IMR-90 (cell line): ENCODE results near the gene ALKAL2. TPM values are rescaled to one million over a fixed set of nuclear protein-coding genes. Genes with fewer than 3 reads are reported as not detected.

Source experiments
- ATAC-seq: fragments of 200-7000 bp; cut with Tn5 transposase; 2 replicates; pipeline ENCODE4 v1.9.1; 2020; ENCODE audit warnings: low read depth, mild to moderate bottlenecking, moderate library complexity
- BruUV-seq: library from RNA; stranded (reverse); fragments of 400-500 nt; replicated peaks from 2 replicates; lab custom pipeline; 2021; lab: Mats Ljungman, UMichigan
- CTCF ChIA-PET: fragments of 300-600 bp; formaldehyde crosslinking; extraction: SDS; loops from one replicate; lab custom pipeline; 2021; ENCODE audit warnings: antibody characterized with exemption; lab: Yijun Ruan, JAX
- POLR2A ChIA-PET: fragments of 300-600 bp; sonication (Branson Sonifier 250); formaldehyde crosslinking; loops from one replicate; lab custom pipeline; 2022; ENCODE audit warnings: antibody characterized with exemption; ENCODE audit not compliant: unreplicated experiment; lab: Charles Lee
- DNase-seq: peaks from one replicate; pipeline ENCODE4 v3.0.0; 2013
- H2AFZ ChIP-seq: replicated peaks from 2 replicates; pipeline ENCODE3; 2013; ENCODE audit warnings: low read length, mild to moderate bottlenecking; ENCODE audit not compliant: poor library complexity
- H2AK5ac ChIP-seq: 2 replicates; pipeline ENCODE4 v1.6.1; 2013; ENCODE audit warnings: low read depth, low read length, inconsistent platforms
- H2AK9ac ChIP-seq: replicated peaks from 2 replicates; pipeline ENCODE3; 2013; ENCODE audit warnings: mild to moderate bottlenecking, low read depth, low read length, moderate library complexity; ENCODE audit not compliant: poor library complexity
- H2BK120ac ChIP-seq: 2 replicates; pipeline ENCODE4 v1.6.1; 2013; ENCODE audit warnings: low read depth, low read length, inconsistent platforms
- H2BK15ac ChIP-seq: 3 replicates; pipeline ENCODE4 v1.6.1; 2013; ENCODE audit warnings: low read depth, low read length, inconsistent platforms
- H2BK20ac ChIP-seq: 2 replicates; pipeline ENCODE4 v1.6.1; 2013; ENCODE audit warnings: low read depth, mild to moderate bottlenecking, inconsistent platforms, low read length, moderate library complexity
- H2BK5ac ChIP-seq: 2 replicates; pipeline ENCODE4 v1.6.1; 2013; ENCODE audit warnings: mild to moderate bottlenecking, low read depth, low read length, inconsistent platforms; ENCODE audit not compliant: poor library complexity, severe bottlenecking
- H3K14ac ChIP-seq: replicated peaks from 2 replicates; pipeline ENCODE4 v1.6.1; 2013; ENCODE audit warnings: low read depth, low read length, inconsistent platforms
- H3K18ac ChIP-seq: 2 replicates; pipeline ENCODE4 v1.6.1; 2013; ENCODE audit warnings: low read depth, low read length, control low read depth
- H3K23ac ChIP-seq: 2 replicates; pipeline ENCODE4 v1.6.1; 2013; ENCODE audit warnings: low read depth, low read length, inconsistent platforms
- H3K27ac ChIP-seq: 2 replicates; pipeline ENCODE4 v1.5.1; 2013; ENCODE audit warnings: mild to moderate bottlenecking, control low read depth, low read length; ENCODE audit not compliant: insufficient read depth
- H3K27me3 ChIP-seq: 2 replicates; pipeline ENCODE4 v1.6.1; 2013; ENCODE audit warnings: low read length; ENCODE audit not compliant: control insufficient read depth, insufficient read depth
- H3K36me3 ChIP-seq: 2 replicates; pipeline ENCODE4 v1.6.1; 2013; ENCODE audit warnings: low read length, mixed read lengths; ENCODE audit not compliant: control insufficient read depth, insufficient read depth
- H3K4ac ChIP-seq: 2 replicates; pipeline ENCODE4 v1.6.1; 2013; ENCODE audit warnings: low read depth, low read length, inconsistent platforms
- H3K4me1 ChIP-seq: 2 replicates; pipeline ENCODE4 v1.6.1; 2013; ENCODE audit warnings: low read length, mixed read lengths; ENCODE audit not compliant: control insufficient read depth, insufficient read depth
- H3K4me2 ChIP-seq: 2 replicates; pipeline ENCODE4 v1.6.1; 2013; ENCODE audit warnings: low read depth, mild to moderate bottlenecking, control low read depth, low read length, moderate library complexity
- H3K4me3 ChIP-seq: 2 replicates; pipeline ENCODE4 v1.5.1; 2013; ENCODE audit warnings: low read depth, mild to moderate bottlenecking, control low read depth, low read length, moderate library complexity; ENCODE audit not compliant: insufficient read depth
- H3K56ac ChIP-seq: 2 replicates; pipeline ENCODE4 v1.6.1; 2013; ENCODE audit warnings: low read length, inconsistent platforms; ENCODE audit not compliant: insufficient read depth; ENCODE audit errors: extremely low read depth
- H3K79me1 ChIP-seq, 2 experiments: 2 replicates each; pipeline ENCODE4 v1.6.1; 2013; ENCODE audit warnings: low read length in 2 of 2, inconsistent platforms in 1 of 2, low read depth in 1 of 2
- H3K9ac ChIP-seq: 2 replicates; pipeline ENCODE4 v1.6.1; 2013; ENCODE audit warnings: low read depth, low read length, control low read depth
- H3K9me1 ChIP-seq: 2 replicates; pipeline ENCODE4 v1.6.1; 2013; ENCODE audit warnings: low read length, inconsistent platforms; ENCODE audit not compliant: insufficient read depth
- H3K9me3 ChIP-seq: 2 replicates; pipeline ENCODE4 v1.6.1; 2013; ENCODE audit warnings: low read length; ENCODE audit not compliant: control insufficient read depth, insufficient read depth
- H4K20me1 ChIP-seq: 2 replicates; pipeline ENCODE4 v1.6.1; 2013; ENCODE audit warnings: low read length, inconsistent platforms; ENCODE audit not compliant: insufficient read depth
- H4K5ac ChIP-seq: 2 replicates; pipeline ENCODE4 v1.6.1; 2013; ENCODE audit warnings: mild to moderate bottlenecking, low read depth, low read length, control low read depth
- H4K8ac ChIP-seq, 2 experiments: 2 replicates each; pipeline ENCODE4 v1.6.1; 2013; ENCODE audit warnings: low read depth in 2 of 2, low read length in 2 of 2, control low read depth in 1 of 2, inconsistent platforms in 1 of 2
- H4K91ac ChIP-seq: 2 replicates; pipeline ENCODE4 v1.6.1; 2013; ENCODE audit warnings: low read depth, low read length, inconsistent platforms; ENCODE audit not compliant: insufficient read depth
- BHLHE40 ChIP-seq: fragments of 150-350 bp; IDR thresholded peaks from 2 replicates; pipeline ENCODE4 v1.6.1; 2016; ENCODE audit warnings: mild to moderate bottlenecking, low read depth, low read length
- CEBPB ChIP-seq: IDR thresholded peaks from 2 replicates; pipeline ENCODE4 v1.6.1; 2012; ENCODE audit warnings: low read depth, low read length, improper control_type of control experiment
- CHD1 ChIP-seq: IDR thresholded peaks from 2 replicates; pipeline ENCODE4 v1.6.1; 2012; ENCODE audit warnings: low read depth, low read length, improper control_type of control experiment
- ELK1 ChIP-seq: fragments of 150-350 bp; IDR thresholded peaks from 2 replicates; pipeline ENCODE4 v1.6.1; 2016; ENCODE audit warnings: low read depth, mild to moderate bottlenecking, low read length, moderate library complexity, borderline replicate concordance
- FOS ChIP-seq: fragments of 150-350 bp; IDR thresholded peaks from 2 replicates; pipeline ENCODE4 v1.6.1; 2016; ENCODE audit warnings: low read depth, low read length
- MAFK ChIP-seq: IDR thresholded peaks from 2 replicates; pipeline ENCODE4 v1.6.1; 2012; ENCODE audit warnings: low read depth, low read length, improper control_type of control experiment
- MAZ ChIP-seq: IDR thresholded peaks from 2 replicates; pipeline ENCODE4 v1.6.1; 2012; ENCODE audit warnings: low read depth, mild to moderate bottlenecking, low read length, improper control_type of control experiment, moderate library complexity, borderline replicate concordance
- MXI1 ChIP-seq: IDR thresholded peaks from 2 replicates; pipeline ENCODE4 v1.6.1; 2012; ENCODE audit warnings: low read depth, mild to moderate bottlenecking, low read length, moderate library complexity, borderline replicate concordance
- POLR2A ChIP-seq: IDR thresholded peaks from 2 replicates; pipeline ENCODE4 v1.6.1; 2012; ENCODE audit warnings: mild to moderate bottlenecking, low read depth, low read length
- RAD21 ChIP-seq: IDR thresholded peaks from 2 replicates; pipeline ENCODE4 v1.6.1; 2012; ENCODE audit warnings: low read length, improper control_type of control experiment
- RFX5 ChIP-seq: IDR thresholded peaks from 2 replicates; pipeline ENCODE4 v1.8.0; 2012; ENCODE audit warnings: low read depth, mild to moderate bottlenecking, low read length, moderate library complexity
- WGBS, 2 experiments: methylation state at CpG; one replicate each; pipeline versions ENCODE4 v1.1.5 to v1.1.7; 2013; ENCODE audit warnings: missing lambda C conversion rate in 2 of 2; ENCODE audit not compliant: insufficient read length in 1 of 2; ENCODE audit errors: extremely low coverage in 2 of 2; 5-methylcytosine and 5-hydroxymethylcytosine counted together
- dilution Hi-C: fragments of 300-500 bp; cut with HindIII; formaldehyde crosslinking; loops from one replicate; pipeline ENCODE4 v1.14.3; 2018; ENCODE audit warnings: low sequenced_read_pairs; ENCODE audit not compliant: unreplicated experiment
- in situ Hi-C: fragments of 300-500 bp; cut with MboI; formaldehyde crosslinking; loops from 3 replicates; pipeline ENCODE4 v1.14.3; 2019; ENCODE audit warnings: low sequenced_read_pairs, inconsistent platforms, mixed read lengths
- intact Hi-C: fragments of 100-400 bp; cut with micrococcal nuclease; formaldehyde crosslinking; loops from 2 replicates; pipeline ENCODE4 v1.10.0; 2022
- polyA plus RNA-seq, 3 experiments: library from polyadenylated mRNA; depleted of rRNA; stranded (reverse); fragments of >200 nt; gene quantifications; 2 replicates each; pipeline ENCODE4 v1.2.3, GENCODE V29; 2012; ENCODE audit warnings: low replicate concordance in 1 of 3
- total RNA-seq: library from RNA; depleted of rRNA; stranded (reverse); fragments of >200 nt; gene quantifications from 2 replicates; pipeline ENCODE4 v1.2.3, GENCODE V29; 2012
- TF ChIP-seq, protein P1 (sequence below): conservative IDR thresholded peaks from 2 replicates; pipeline ENCODE4 v1.5.1; 2012; ENCODE audit warnings: mild to moderate bottlenecking, low read depth, low read length, improper control_type of control experiment
- TF ChIP-seq, protein P2 (sequence below): fragments of 150-350 bp; IDR thresholded peaks from 2 replicates; pipeline ENCODE4 v1.6.1; 2017; ENCODE audit warnings: mild to moderate bottlenecking, antibody characterized with exemption, low read length, low read depth

Gene ALKAL2
- total and polyA plus RNA-seq, 2 of the 4 experiments (the other 2 are of a cell fraction): not detected

- Histone ChIP-seq H3K23ac (peak within 1 kb of the TSS; percentile 96), H2AK9ac (peak within 1 kb of the TSS; percentile 92), H3K79me1 (peaks cover 14 to 39% of the 10 kb centered on the region in 2 experiments), H3K56ac (peak within 1 kb of the TSS; percentile 62), H3K18ac (peak within 1 kb of the TSS; percentile 95), H3K4me3 (peak within 1 kb of the TSS; percentile 98), H3K9me3 (no peaks in the 10 kb centered on the region), H2AK5ac (peak within 1 kb of the TSS; percentile 59), H3K4ac (peak within 1 kb of the TSS; percentile 97), H4K91ac (peak within 1 kb of the TSS; percentile 98), H2BK20ac (no peak within 1 kb of the TSS), H4K20me1 (peaks cover 27% of the 10 kb centered on the region), H3K4me1 (peaks cover 12% of the 10 kb centered on the region), H3K14ac (peak within 1 kb of the TSS; percentile 99), H3K9me1 (peaks cover 3% of the 10 kb centered on the region), H4K8ac (peak within 1 kb of the TSS; percentile 74 to 99), H3K9ac (peak within 1 kb of the TSS; percentile 99), H3K4me2 (peak within 1 kb of the TSS; percentile 92), H3K27ac (peak within 1 kb of the TSS; percentile 95), H2AFZ (peak within 1 kb of the TSS; percentile 96), H3K36me3 (no peaks in the 10 kb centered on the region; the same call in 1 of the 2 replicates), H2BK15ac (no peak within 1 kb of the TSS), H2BK120ac (no peak within 1 kb of the TSS), H2BK5ac (peak within 1 kb of the TSS; percentile 95), H3K27me3 (no peaks in the 10 kb centered on the region), H4K5ac (peak within 1 kb of the TSS; percentile 100)
- CTCF ChIA-PET: no interaction called here
- ATAC-seq: peak; percentile 86
- intact Hi-C loops: loop anchor here (1.0 to 5.0 kb wide), 2 partner anchors 26 to 413 kb away; partner anchors contain the start of gene TMEM18
- DNase-seq: peak; percentile 93
- POLR2A ChIA-PET: interaction anchor here (0.5 kb wide), 1 partner anchor 21 kb away, joined by 3 read pairs; no protein-coding TSS in a partner anchor
- 0% methylated on average over 21 of the region's 73 CpGs; no CpG with 5 or more reads in 1 of the 2 experiments for WGBS, 2 experiments
- dilution Hi-C loops: no loop called here
- in situ Hi-C loops: no loop called here
- BruUV-seq: no TSS peak
- TF ChIP-seq CHD1 (no peak), POLR2A (peak; percentile 89), ELK1 (no peak), MAZ (no peak; the same call in 1 of the 2 replicates), MAFK (no peak), BHLHE40 (peak; percentile 5; the same call in 1 of the 2 replicates), FOS (no peak), MXI1 (peak; percentile 83; the same call in 1 of the 2 replicates), RAD21 (no peak), CEBPB (peak; percentile 68), RFX5 (no peak)
- TF ChIP-seq, protein P1, sequence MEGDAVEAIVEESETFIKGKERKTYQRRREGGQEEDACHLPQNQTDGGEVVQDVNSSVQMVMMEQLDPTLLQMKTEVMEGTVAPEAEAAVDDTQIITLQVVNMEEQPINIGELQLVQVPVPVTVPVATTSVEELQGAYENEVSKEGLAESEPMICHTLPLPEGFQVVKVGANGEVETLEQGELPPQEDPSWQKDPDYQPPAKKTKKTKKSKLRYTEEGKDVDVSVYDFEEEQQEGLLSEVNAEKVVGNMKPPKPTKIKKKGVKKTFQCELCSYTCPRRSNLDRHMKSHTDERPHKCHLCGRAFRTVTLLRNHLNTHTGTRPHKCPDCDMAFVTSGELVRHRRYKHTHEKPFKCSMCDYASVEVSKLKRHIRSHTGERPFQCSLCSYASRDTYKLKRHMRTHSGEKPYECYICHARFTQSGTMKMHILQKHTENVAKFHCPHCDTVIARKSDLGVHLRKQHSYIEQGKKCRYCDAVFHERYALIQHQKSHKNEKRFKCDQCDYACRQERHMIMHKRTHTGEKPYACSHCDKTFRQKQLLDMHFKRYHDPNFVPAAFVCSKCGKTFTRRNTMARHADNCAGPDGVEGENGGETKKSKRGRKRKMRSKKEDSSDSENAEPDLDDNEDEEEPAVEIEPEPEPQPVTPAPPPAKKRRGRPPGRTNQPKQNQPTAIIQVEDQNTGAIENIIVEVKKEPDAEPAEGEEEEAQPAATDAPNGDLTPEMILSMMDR: 0 out of 2 replicates have a peak, but pooled peaks have one; percentile 2
- TF ChIP-seq, protein P2, sequence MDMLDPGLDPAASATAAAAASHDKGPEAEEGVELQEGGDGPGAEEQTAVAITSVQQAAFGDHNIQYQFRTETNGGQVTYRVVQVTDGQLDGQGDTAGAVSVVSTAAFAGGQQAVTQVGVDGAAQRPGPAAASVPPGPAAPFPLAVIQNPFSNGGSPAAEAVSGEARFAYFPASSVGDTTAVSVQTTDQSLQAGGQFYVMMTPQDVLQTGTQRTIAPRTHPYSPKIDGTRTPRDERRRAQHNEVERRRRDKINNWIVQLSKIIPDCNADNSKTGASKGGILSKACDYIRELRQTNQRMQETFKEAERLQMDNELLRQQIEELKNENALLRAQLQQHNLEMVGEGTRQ: peak; percentile 35; the same call in 1 of the 2 replicates
Observed at GRCh38 chr2:264493-265468, 23.1 kb downstream of the ALKAL2 start, which contains the start of gene ACP1. Gene ACP1, plus strand, starts transcription at chr2:264947. Its CDS starts 18 bp downstream, at chr2:264965.
